KOPT-K1 (cell line): ENCODE measurements around the gene COL9A1.

Experiments
- H3K27ac ChIP-seq: fragments of 200-600 bp; sonication (generic); 2 replicates; pipeline ENCODE4 v1.5.1; 2016; ENCODE audit warnings: antibody characterized with exemption, mild to moderate bottlenecking, low read depth, low read length; ENCODE audit not compliant: poor library complexity, severe bottlenecking
- H3K36me3 ChIP-seq: fragments of 200-600 bp; sonication (generic); 2 replicates; pipeline ENCODE4 v1.5.1; 2017; ENCODE audit warnings: antibody characterized with exemption, mild to moderate bottlenecking, low read length, moderate library complexity; ENCODE audit not compliant: insufficient read depth
- H3K9me3 ChIP-seq: fragments of 200-600 bp; sonication (generic); 2 replicates; pipeline ENCODE4 v1.5.1; 2017; ENCODE audit warnings: antibody characterized with exemption, low read length, mild to moderate bottlenecking; ENCODE audit not compliant: insufficient read depth, poor library complexity, severe bottlenecking

COL9A1 gene

DNA sequence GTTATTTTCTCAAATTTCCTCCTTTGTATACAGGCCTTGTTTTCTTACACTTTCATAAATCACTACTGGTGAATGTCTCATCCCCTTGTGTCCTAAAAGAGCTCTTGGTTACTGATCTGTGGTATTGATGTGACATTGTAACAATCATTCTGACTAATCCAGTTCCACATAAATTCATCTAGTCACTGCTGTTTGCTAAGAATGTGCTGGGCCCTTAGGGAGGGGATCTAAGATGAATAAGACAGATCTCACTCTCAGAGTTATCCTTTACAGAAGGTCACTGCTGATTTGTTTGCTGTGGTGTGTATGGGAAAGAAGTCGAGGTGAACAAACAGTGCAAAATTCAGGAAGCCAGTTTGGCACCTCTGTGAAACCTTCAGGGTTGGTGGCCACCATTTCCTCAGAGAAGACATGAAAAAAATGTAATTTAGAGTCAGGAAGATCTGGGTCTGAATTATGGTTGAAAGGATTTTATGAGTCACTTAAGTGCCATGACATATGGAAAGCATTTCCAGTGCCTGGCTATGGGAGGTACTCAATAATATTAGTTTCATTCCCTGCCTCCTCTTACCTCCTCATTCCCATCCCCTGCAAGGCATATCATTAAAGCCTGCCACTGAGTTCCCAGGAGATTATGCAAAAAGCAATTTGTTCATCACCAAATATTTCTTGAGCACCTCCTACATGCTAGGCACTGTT, 121.8 kb downstream of the COL9A1 start:
- no peaks in the 10 kb centered on the region for H3K9me3 ChIP-seq
- no peak overlapping the region for H3K27ac ChIP-seq
- no peaks in the 10 kb centered on the region for H3K36me3 ChIP-seq

DNA sequence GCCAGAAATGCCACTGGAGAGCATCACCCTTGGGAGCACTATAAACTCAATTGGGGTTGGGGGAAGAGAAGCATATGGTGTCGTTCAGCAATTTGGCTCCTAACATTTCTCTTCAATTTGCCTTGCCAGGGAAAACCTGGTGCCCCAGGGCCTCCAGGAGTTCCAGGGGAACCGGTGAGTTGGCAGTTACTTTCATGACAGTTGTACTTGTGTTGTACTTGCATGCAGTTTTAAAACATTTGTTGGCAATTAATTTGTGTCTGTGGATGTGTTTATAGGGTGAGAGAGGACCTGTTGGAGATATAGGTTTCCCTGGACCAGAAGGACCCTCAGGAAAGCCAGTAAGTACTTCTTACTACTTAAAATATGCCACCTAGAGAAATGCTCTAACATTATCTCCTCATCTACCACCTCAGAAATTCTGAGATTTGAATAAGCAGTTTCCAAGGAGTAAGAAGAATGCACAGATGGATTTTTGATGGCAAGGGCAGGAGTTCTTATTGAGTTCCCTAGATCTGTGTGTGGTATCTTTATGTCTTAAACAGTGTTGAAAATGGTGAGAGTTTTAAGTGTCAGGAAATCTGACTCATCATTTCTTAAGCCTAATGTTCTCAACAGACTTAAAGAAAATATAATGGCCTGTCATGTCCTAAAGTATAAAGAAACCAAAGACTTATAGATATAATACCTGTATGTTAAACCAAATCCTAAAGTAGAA, 122.5 kb downstream of the COL9A1 start:
- Histone ChIP-seq H3K9me3 (no peaks in the 10 kb centered on the region), H3K27ac (no peak overlapping the region), H3K36me3 (no peaks in the 10 kb centered on the region)

DNA sequence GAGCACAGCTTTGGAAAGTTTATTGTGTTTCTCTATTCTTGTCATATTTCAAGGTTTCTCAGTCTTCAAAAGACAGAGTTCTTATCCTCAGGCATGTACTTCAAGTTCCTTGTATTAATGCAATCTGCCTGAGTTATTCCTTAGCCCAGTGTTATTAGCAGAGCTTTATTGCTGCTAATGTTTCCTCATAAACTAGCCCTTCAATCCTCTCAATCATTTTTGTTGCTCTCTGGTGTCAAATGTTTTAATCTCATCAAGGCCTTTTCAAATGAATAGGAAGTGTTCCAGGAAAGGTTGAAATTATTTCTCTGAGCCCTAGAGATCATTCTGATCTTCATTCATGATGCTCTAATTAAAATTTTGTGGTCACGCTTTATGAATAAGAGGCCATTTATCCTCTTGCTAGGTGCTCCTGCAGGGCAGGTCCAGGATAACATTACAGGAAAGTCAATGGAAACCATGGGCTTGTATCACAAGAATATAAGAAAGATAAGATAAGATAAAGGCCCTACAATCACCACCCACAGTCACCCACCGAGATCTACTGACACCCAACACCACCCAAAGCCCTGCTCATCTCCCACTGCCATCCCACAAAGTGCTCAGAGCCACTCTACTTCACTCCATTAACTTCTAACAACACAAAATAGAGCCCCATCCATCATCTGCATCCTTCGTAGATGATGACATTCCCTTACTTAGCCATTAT, 125.9 kb downstream of the COL9A1 start:
- no peaks in the 10 kb centered on the region for H3K36me3 ChIP-seq
- no peak overlapping the region for H3K27ac ChIP-seq
- no peaks in the 10 kb centered on the region for H3K9me3 ChIP-seq

DNA sequence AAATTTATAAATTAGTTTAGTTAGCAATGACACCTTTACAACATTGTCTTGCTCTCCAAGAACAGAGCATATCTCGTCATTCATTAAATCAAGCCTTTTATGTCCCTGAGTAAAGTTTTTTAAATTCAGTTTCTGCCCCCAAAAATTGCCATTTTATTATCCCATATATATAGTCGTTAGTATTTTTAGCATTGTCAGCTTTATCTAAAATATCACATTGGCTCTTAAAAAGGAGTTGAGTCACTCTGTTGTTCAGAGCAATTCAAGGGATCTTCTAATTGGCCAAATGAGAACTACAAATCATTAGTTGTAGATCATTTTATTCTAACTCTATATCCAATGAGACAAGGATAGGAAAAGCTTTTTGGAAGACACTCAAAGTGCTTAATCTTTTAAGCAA, 127.1 kb downstream of the COL9A1 start:
- Histone ChIP-seq H3K36me3 (no peaks in the 10 kb centered on the region), H3K9me3 (no peaks in the 10 kb centered on the region), H3K27ac (no peak overlapping the region)

DNA sequence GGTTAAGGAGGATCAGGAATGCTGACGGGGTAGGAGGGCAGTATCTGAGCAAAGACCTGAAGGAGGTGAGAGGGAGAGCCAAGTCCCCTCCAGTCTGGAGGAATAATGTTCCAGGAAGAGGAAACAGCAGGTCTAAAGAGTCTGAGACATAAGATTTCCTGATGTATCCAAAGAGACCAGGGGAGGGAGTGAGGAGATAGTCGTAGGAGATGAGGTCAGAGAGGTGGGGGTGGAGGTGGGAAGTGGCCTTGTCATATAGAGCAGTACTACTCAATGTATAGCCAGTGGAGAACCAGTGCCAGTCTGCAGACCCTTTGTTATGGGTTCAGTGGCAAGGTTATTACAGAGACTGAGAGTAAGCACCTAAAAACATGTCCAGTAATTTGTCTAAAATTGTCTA, 130.6 kb downstream of the COL9A1 start:
- H3K9me3 ChIP-seq = no peaks in the 10 kb centered on the region
- no peak overlapping the region for H3K27ac ChIP-seq

DNA sequence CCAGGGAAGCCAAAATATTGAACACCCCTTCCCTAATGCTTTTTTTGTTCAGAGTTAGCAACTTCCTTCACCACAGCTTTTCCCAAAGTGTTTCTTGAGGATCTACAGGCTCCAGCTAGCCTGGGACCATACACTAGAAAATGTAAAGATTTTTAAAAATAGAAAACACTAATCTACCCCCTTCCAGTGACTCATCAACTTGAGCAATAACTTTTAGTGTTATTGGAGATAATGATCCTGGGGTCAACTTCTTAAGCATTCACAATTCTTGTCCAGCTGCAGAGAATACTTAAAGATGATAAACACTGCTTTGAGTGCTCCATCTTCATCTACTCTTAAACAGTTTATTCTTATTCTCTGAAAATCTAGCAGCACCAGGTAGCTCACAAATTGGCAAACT, 131.6 kb downstream of the COL9A1 start:
- no peaks in the 10 kb centered on the region for H3K9me3 ChIP-seq
- H3K36me3 ChIP-seq = no peaks in the 10 kb centered on the region
- no peak overlapping the region for H3K27ac ChIP-seq

More for the DNA sequence above, 130.6 kb downstream of the COL9A1 start:
- H3K36me3 ChIP-seq = no peaks in the 10 kb centered on the region

DNA sequence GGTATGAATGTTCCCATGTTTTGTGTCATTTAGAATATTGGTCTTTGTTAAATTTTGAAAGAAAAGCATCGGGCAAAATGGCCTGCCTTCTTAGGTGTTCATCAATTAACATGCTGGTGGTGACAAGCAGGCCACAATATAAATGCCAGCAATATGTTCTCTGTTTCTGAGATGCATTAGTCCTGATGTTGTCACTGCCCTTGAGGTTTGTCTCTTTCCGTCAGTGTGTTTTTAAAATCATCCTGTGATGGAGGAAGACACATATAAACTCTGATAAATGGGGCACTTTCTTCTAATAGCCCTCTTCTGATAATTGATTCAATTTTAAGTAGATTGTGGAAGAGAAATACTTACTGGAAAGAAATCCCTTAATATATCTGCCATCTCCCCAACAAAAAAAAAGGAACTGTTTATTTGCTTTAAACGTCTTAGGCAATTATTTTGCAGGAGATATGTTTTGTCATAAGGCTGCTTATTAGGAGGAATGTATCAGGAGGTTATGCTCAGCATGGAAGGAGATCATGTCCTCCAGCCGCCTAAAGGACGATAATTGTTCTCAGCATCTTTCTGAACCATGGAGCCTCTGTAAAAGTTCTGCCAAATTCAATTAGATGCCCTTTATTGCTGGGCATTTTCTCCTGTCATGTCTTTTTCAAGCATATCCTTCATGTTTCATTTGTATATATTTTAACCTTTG, 134.1 kb downstream of the COL9A1 start:
- Histone ChIP-seq H3K9me3 (no peaks in the 10 kb centered on the region), H3K27ac (no peak overlapping the region), H3K36me3 (no peaks in the 10 kb centered on the region)
